H9 (cell line): ENCODE data around the gene GPBP1L1. TPM values are rescaled to one million over a fixed set of nuclear protein-coding genes. Genes with fewer than 3 reads are reported as not detected.
A peak's percentile ranks its signal among the peaks of the same experiment; 100 is the strongest.

Experiments used
- DNase-seq: peaks from one replicate; pipeline ENCODE4 v3.0.0-alpha.2; 2017
- H2AFZ ChIP-seq: one replicate; pipeline ENCODE4 v1.6.1; 2013; ENCODE audit warnings: mild to moderate bottlenecking, low read length, control low read depth, moderate library complexity
- H2AK5ac ChIP-seq: 2 replicates; pipeline ENCODE4 v1.6.1; 2013; ENCODE audit warnings: low read length, control low read depth, mixed read lengths; ENCODE audit not compliant: insufficient read length
- H2BK120ac ChIP-seq: one replicate; pipeline ENCODE4 v1.6.1; 2013; ENCODE audit warnings: low read depth, mild to moderate bottlenecking, low read length, control low read depth, inconsistent platforms; ENCODE audit not compliant: poor library complexity, severe bottlenecking
- H2BK12ac ChIP-seq: 2 replicates; pipeline ENCODE4 v1.6.1; 2013; ENCODE audit warnings: low read length, control low read depth, mixed read lengths, low read depth; ENCODE audit not compliant: insufficient read length
- H2BK15ac ChIP-seq: 2 replicates; pipeline ENCODE4 v1.6.1; 2013; ENCODE audit warnings: low read depth, low read length, control low read depth
- H2BK20ac ChIP-seq: one replicate; pipeline ENCODE4 v1.6.1; 2013; ENCODE audit warnings: low read depth, mild to moderate bottlenecking, low read length, control low read depth, inconsistent platforms; ENCODE audit not compliant: poor library complexity, severe bottlenecking
- H2BK5ac ChIP-seq: 2 replicates; pipeline ENCODE4 v1.6.1; 2013; ENCODE audit warnings: low read length, control low read depth, mixed read lengths; ENCODE audit not compliant: insufficient read length
- H3K14ac ChIP-seq: 2 replicates; pipeline ENCODE4 v1.6.1; 2013; ENCODE audit warnings: low read length, control low read depth; ENCODE audit not compliant: insufficient read depth
- H3K18ac ChIP-seq: 2 replicates; pipeline ENCODE4 v1.6.1; 2013; ENCODE audit warnings: low read depth, mild to moderate bottlenecking, mixed read lengths, low read length, control low read depth; ENCODE audit not compliant: insufficient read length
- H3K23ac ChIP-seq: 2 replicates; pipeline ENCODE4 v1.6.1; 2013; ENCODE audit warnings: low read length, control low read depth, mixed read lengths, low read depth; ENCODE audit not compliant: insufficient read length
- H3K23me2 ChIP-seq: 2 replicates; pipeline ENCODE4 v1.6.1; 2013; ENCODE audit warnings: low read depth, mild to moderate bottlenecking, mixed read lengths, low read length, control low read depth; ENCODE audit not compliant: insufficient read length, poor library complexity, severe bottlenecking
- H3K27ac ChIP-seq: 2 replicates; pipeline ENCODE4 v1.5.1; 2013; ENCODE audit warnings: low read length, control low read depth, mixed read lengths, low read depth; ENCODE audit not compliant: insufficient read length
- H3K27me3 ChIP-seq: 2 replicates; pipeline ENCODE4 v1.6.1; 2013; ENCODE audit warnings: low read length, control low read depth, inconsistent platforms; ENCODE audit not compliant: insufficient read depth
- H3K4ac ChIP-seq: 2 replicates; pipeline ENCODE4 v1.6.1; 2013; ENCODE audit warnings: low read depth, mild to moderate bottlenecking, control low read depth, inconsistent platforms, low read length, moderate library complexity
- H3K4me1 ChIP-seq: 2 replicates; pipeline ENCODE4 v1.6.1; 2013; ENCODE audit warnings: low read length, control low read depth, inconsistent platforms; ENCODE audit not compliant: insufficient read depth
- H3K4me2 ChIP-seq: 2 replicates; pipeline ENCODE4 v1.6.1; 2013; ENCODE audit warnings: low read length, control low read depth, mixed read lengths; ENCODE audit not compliant: insufficient read length, insufficient read depth
- H3K56ac ChIP-seq: 2 replicates; pipeline ENCODE4 v1.6.1; 2013; ENCODE audit warnings: low read depth, mild to moderate bottlenecking, mixed read lengths, low read length, control low read depth; ENCODE audit not compliant: insufficient read length
- H3K79me1 ChIP-seq: 2 replicates; pipeline ENCODE4 v1.6.1; 2013; ENCODE audit warnings: low read depth, mild to moderate bottlenecking, moderate library complexity, low read length, control low read depth, inconsistent platforms; ENCODE audit not compliant: insufficient read depth, poor library complexity, severe bottlenecking
- H3K79me2 ChIP-seq: 2 replicates; pipeline ENCODE4 v1.6.1; 2013; ENCODE audit warnings: low read length, control low read depth, inconsistent platforms; ENCODE audit not compliant: insufficient read depth
- H3K9ac ChIP-seq: 2 replicates; pipeline ENCODE4 v1.6.1; 2013; ENCODE audit warnings: low read length, control low read depth, mixed read lengths; ENCODE audit not compliant: insufficient read length; ENCODE audit errors: extremely low read depth
- H3K9me3 ChIP-seq: one replicate; pipeline ENCODE4 v1.6.1; 2013; ENCODE audit warnings: low read depth, low read length, inconsistent platforms; ENCODE audit not compliant: control insufficient read depth
- H3T11ph ChIP-seq: one replicate; pipeline ENCODE4 v1.6.1; 2013; ENCODE audit warnings: mild to moderate bottlenecking, low read length, control low read depth, inconsistent platforms
- H4K20me1 ChIP-seq: one replicate; pipeline ENCODE4 v1.6.1; 2013; ENCODE audit not compliant: control insufficient read depth, insufficient read length, insufficient read depth
- H4K5ac ChIP-seq: 2 replicates; pipeline ENCODE4 v1.6.1; 2013; ENCODE audit warnings: low read depth, mild to moderate bottlenecking, mixed read lengths, low read length, control low read depth; ENCODE audit not compliant: insufficient read length
- H4K8ac ChIP-seq: replicated peaks from 2 replicates; pipeline ENCODE4 v1.6.1; 2013; ENCODE audit warnings: low read length, control low read depth, mixed read lengths, low read depth; ENCODE audit not compliant: insufficient read length
- H4K91ac ChIP-seq: 2 replicates; pipeline ENCODE4 v1.6.1; 2013; ENCODE audit warnings: low read depth, mild to moderate bottlenecking, moderate library complexity, mixed read lengths, low read length, control low read depth; ENCODE audit not compliant: insufficient read length
- H3K27ac Mint-ChIP-seq, 3 experiments: 2 replicates in 2 of 3; 3 replicates in 1 of 3; pipeline ENCODE4 v1.8.0; 2020 to 2021; ENCODE audit warnings: mixed read lengths in 3 of 3, mild to moderate bottlenecking in 1 of 3, moderate library complexity in 1 of 3
- H3K27me3 Mint-ChIP-seq: 2 replicates; pipeline ENCODE4 v1.8.0; 2021; ENCODE audit warnings: low read depth, mild to moderate bottlenecking, moderate library complexity, mixed read lengths
- H3K36me3 Mint-ChIP-seq, 3 experiments: 2 replicates in 2 of 3; 3 replicates in 1 of 3; pipeline ENCODE4 v1.8.0; 2020 to 2021; ENCODE audit warnings: low read depth in 3 of 3, mixed read lengths in 3 of 3; ENCODE audit not compliant: insufficient read depth in 1 of 3
- H3K4me1 Mint-ChIP-seq, 2 experiments: 2 replicates each; pipeline ENCODE4 v1.8.0; 2020; ENCODE audit warnings: mixed read lengths in 2 of 2
- H3K4me3 Mint-ChIP-seq, 2 experiments: 2 replicates in 1 of 2; 3 replicates in 1 of 2; pipeline ENCODE4 v1.8.0; 2020 to 2021; ENCODE audit warnings: mild to moderate bottlenecking in 2 of 2, mixed read lengths in 2 of 2, moderate library complexity in 1 of 2
- H3K9me3 Mint-ChIP-seq, 2 experiments: 2 replicates in 1 of 2; 3 replicates in 1 of 2; pipeline ENCODE4 v1.8.0; 2020; ENCODE audit warnings: mild to moderate bottlenecking in 2 of 2, mixed read lengths in 2 of 2, moderate library complexity in 1 of 2
- WGBS: extraction: QIAGEN DNeasy Blood & Tissue Kit; methylation state at CpG from one replicate; pipeline ENCODE4 v1.1.7; 2013; ENCODE audit warnings: missing lambda C conversion rate, low lambda C conversion rate, mixed read lengths; ENCODE audit not compliant: insufficient read length; ENCODE audit errors: extremely low coverage; 5-methylcytosine and 5-hydroxymethylcytosine counted together
- long read RNA-seq: library from polyadenylated mRNA; unstranded; transcript quantifications from one replicate; pipeline ENCODE4 v2.0.0, GENCODE V29; 2020
- total RNA-seq: library from RNA; stranded (reverse); gene quantifications from 2 replicates; pipeline ENCODE4 v1.2.1, GENCODE V29; 2021
- TF ChIP-seq, protein P1 (sequence below): fragments of 200-600 bp; sonication (generic); conservative IDR thresholded peaks from 3 replicates; pipeline ENCODE4 v1.8.0; 2021; ENCODE audit warnings: antibody characterized with exemption, mild to moderate bottlenecking

The GPBP1L1 gene, protein sequence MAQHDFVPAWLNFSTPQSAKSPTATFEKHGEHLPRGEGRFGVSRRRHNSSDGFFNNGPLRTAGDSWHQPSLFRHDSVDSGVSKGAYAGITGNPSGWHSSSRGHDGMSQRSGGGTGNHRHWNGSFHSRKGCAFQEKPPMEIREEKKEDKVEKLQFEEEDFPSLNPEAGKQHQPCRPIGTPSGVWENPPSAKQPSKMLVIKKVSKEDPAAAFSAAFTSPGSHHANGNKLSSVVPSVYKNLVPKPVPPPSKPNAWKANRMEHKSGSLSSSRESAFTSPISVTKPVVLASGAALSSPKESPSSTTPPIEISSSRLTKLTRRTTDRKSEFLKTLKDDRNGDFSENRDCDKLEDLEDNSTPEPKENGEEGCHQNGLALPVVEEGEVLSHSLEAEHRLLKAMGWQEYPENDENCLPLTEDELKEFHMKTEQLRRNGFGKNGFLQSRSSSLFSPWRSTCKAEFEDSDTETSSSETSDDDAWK
- total RNA-seq, result 101 and 115 TPM in 2 replicates
- long read RNA-seq, transcript GPBP1L1-202 (13 exons, 3,736 nt), result major isoform, 113 of 246 reads
- long read RNA-seq, transcript GPBP1L1-201 (12 exons, 3,599 nt), result minor isoform, 38 of 246 reads
- long read RNA-seq, partial matches to known transcripts, result 23 of 246 reads
- long read RNA-seq, other reads (novel, unspliced or antisense), result 71 of 246 reads

GRCh38 chr1:45686288-45687013, at the start of gene GPBP1L1:
TSS of gene GPBP1L1 (minus strand) at chr1:45686533. CDS start at chr1:45659087, 27,446 bp downstream.
- Histone ChIP-seq H4K8ac (no peak within 1 kb of the TSS), H2AFZ (no peak within 1 kb of the TSS), H3K23ac (no peak within 1 kb of the TSS), H2BK12ac (peak within 1 kb of the TSS; percentile 17), H3K9ac (peak within 1 kb of the TSS; percentile 97), H2BK15ac (no peak within 1 kb of the TSS), H3K4me1 (peaks cover 4% of the 10 kb centered on the region; the same call in 1 of the 2 replicates), H3K27me3 (no peaks in the 10 kb centered on the region), H3K56ac (no peak within 1 kb of the TSS), H3K79me2 (peaks cover 32% of the 10 kb centered on the region; the same call in 1 of the 2 replicates), H4K20me1 (no peaks in the 10 kb centered on the region), H3T11ph (no peak within 1 kb of the TSS), H2BK20ac (no peak within 1 kb of the TSS), H3K4me2 (peak within 1 kb of the TSS; percentile 92), H3K27ac (peak within 1 kb of the TSS; percentile 84), H3K9me3 (no peaks in the 10 kb centered on the region), H3K14ac (peak within 1 kb of the TSS; percentile 90), H2BK120ac (no peak within 1 kb of the TSS), H4K5ac (peak within 1 kb of the TSS; percentile 53), H4K91ac (no peak within 1 kb of the TSS), H3K79me1 (no peaks in the 10 kb centered on the region), H3K4ac (peak within 1 kb of the TSS; percentile 23; the same call in 1 of the 2 replicates), H2AK5ac (no peak within 1 kb of the TSS), H3K18ac (peak within 1 kb of the TSS; percentile 93), H3K23me2 (peaks cover 10% of the 10 kb centered on the region), H2BK5ac (no peak within 1 kb of the TSS)
- H3K4me3 Mint-ChIP-seq, result peak within 1 kb of the TSS; percentile 99 to 100
- WGBS, result no CpG with 5 or more reads among the region's 52 CpGs
- H3K27me3 Mint-ChIP-seq, result no peaks in the 10 kb centered on the region
- DNase-seq, result peak; percentile 97
- peaks cover 2 to 21% (median 11%) of the 10 kb centered on the region in 3 experiments; a peak in 6 of 7 replicates for H3K36me3 Mint-ChIP-seq
- H3K27ac Mint-ChIP-seq, result peak within 1 kb of the TSS; percentile 99 to 100 (median 100)
- H3K9me3 Mint-ChIP-seq, result peaks cover 0 to 2% of the 10 kb centered on the region in 2 experiments; a peak in 1 of 5 replicates
- H3K4me1 Mint-ChIP-seq, result peaks cover 34 to 40% of the 10 kb centered on the region in 2 experiments
- TF ChIP-seq, protein P1, sequence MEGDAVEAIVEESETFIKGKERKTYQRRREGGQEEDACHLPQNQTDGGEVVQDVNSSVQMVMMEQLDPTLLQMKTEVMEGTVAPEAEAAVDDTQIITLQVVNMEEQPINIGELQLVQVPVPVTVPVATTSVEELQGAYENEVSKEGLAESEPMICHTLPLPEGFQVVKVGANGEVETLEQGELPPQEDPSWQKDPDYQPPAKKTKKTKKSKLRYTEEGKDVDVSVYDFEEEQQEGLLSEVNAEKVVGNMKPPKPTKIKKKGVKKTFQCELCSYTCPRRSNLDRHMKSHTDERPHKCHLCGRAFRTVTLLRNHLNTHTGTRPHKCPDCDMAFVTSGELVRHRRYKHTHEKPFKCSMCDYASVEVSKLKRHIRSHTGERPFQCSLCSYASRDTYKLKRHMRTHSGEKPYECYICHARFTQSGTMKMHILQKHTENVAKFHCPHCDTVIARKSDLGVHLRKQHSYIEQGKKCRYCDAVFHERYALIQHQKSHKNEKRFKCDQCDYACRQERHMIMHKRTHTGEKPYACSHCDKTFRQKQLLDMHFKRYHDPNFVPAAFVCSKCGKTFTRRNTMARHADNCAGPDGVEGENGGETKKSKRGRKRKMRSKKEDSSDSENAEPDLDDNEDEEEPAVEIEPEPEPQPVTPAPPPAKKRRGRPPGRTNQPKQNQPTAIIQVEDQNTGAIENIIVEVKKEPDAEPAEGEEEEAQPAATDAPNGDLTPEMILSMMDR, result no peak
